Measurements from ENCODE around the gene HOXA2.
A peak's percentile ranks its signal among the peaks of the same experiment; 100 is the strongest.

Gene HOXA2

DNA sequence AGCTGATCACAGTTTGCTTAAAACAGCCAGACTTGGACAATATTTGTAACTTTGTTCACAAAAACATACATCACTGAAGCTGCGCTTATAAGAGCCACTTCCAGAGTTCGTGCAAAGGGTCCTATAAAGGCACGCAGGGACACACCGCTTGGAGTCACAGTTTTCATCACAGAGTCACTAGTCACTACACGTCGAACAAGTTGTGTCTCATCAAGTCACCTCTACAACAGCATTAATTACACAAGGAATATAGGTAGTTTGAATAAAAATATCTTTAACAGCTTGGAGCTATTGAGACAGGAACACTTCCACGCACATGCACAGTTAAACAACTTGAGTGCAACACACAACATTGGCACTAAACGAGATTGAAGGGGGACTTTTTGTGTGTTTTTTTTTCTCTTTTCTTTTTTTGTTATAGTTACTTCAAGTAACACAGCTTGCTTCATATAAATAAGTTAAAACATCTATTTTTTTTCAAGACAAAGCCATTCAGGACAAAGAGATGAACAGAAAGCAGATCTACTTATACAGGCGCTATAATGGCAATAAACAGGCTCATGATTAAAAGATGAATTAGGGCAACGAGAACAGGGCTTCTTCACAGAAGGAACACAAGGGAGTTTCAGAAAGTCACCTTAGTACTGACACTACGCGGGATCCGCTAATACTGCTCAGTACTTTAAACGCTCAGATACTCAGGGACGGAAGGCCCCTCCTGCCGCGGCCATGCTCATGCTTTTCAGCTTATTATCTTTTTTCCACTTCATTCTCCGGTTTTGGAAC lies 38.8 kb upstream of the HOXA2 start:
- no peak for DNase-seq

DNA sequence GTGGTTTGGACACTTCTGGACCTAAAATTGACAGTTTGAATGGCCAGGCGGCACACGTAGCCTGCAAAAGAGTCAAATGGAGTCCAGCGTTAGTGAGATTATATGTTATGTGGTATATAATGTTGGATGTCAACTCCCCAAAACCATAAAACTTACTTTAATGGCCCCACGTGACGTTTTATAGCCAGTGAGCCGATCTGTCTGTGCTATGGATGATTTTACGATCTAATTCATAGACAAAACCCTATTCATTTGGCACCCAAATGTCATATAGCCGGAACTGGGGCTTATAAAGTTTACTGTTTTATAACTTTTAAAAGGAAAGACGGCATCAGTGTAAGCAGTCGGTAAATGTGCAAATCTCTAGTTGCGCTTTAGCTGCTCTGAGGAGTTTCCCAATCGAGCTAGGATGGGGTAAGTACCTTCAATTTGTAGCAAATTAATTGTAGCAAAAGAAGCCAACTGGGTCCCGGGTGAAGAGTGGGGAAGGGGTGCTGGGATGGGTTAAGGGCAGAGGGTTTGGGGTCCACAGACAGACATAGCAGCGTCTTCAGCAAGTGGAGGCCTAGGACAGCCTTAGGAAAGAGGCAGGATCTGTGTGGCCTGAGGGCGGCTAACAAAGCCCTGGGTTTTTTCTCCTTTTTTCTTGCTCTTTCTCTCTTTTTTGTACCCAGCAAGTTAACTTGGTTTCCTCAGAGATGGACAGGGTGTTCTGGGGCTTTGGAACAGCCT lies 37.8 kb upstream of the HOXA2 start:
- DNase-seq, result no peak

- DNase-seq, result no peak
Observed at GRCh38 chr7:27139334-27140125, 37.0 kb upstream of the HOXA2 start.

DNA sequence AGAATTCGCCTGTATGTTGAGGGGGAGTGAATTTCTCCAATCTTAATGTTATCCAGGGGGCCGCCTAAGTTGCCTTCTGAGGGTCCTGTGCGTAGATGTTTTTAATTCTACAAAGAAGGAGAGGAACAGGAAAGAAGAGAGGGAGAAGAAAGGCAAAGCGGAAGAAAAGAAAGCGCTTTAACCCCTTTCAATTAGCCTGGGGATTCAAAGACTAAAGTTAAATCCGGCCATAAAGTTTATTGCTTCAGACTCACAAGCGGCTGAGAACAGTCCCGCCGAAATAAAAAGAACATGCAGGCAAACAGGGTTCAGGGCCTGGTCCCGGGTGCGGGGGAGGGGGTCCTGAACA lies 36.5 kb upstream of the HOXA2 start:
- no peak for DNase-seq

GRCh38 chr7:27138472-27138871 lies 36.0 kb upstream of the HOXA2 start:
- DNase-seq, result no peak

- no peak for DNase-seq
Observed at GRCh38 chr7:27137640-27138315, 35.3 kb upstream of the HOXA2 start.

GRCh38 chr7:27134392-27134791 lies 31.9 kb upstream of the HOXA2 start:
- no peak for DNase-seq

DNA sequence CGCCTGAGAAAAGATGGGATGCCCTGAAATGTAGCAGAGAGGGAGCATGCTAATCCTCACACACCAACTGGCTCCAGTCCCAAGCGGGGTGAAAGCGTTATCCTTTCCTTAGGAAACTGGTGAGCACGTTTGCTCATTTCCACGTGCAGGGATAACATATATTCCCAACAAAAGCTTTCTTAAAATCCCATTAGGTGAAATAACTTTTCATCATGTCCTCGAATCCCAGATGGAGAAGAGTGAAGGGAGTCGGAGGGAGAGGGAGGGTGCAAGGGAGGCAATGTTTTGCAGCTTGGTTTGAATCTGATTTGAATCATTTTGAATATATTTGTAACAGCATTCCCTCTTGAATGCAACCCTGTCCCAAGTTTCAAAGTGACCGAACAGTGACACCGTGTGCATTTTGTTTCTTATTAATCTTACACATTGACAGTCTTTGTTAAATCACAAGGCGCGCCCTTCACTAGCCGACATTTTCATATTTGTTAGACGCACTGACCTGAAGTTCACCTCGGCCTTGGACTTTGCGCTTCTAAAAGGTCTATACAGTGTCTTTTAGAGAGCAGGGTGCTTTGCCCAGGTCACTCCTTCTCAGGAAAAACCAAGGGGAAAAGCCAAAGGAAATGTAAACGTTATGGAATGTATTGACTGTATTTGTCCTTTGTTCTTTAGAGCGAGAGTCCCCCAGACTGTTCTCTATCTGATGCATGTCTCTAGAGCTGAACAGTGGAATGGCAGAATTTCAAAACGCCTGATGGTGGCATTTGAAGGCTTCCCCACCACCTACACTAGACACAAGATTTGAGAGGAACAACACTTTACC lies 31.1 kb upstream of the HOXA2 start:
- peak; percentile 98 for DNase-seq

DNA sequence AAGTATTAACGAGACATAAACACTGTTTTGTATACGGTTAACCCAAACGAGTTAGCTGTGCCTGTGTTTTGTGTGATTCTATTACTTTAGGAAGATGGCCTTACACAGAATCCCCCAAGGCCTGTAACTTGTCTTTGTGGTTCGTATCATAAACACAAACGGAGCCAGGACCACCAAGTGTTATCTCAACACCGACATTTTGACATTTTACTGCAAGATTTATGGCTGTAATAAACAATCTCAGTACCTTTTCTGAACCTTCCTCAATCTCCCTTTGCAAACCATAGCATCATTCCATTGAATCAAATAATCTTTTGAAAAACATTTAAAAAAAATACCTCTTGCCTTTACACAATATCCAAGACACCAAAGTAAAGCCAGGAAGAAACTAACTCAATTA lies 30.5 kb upstream of the HOXA2 start:
- no peak for DNase-seq

DNA sequence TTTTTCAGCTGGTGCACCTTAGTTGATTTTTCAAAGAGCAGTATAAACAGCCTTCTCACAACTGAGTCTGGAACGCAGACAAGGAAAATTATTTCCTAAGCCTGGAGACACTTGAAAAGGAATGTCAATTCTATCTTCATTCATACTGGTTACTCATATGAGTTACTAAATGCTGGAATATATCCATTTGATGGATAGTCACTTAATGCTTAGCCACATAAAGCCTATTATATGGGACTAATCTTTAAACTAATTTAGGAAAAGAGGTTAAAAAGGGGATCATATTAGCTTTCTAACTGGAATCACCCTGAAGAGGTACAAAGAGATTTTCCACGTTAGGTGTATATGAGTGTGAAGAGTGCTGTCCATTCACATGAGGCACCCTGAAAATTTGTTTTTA lies 29.7 kb upstream of the HOXA2 start:
- no peak for DNase-seq

DNA sequence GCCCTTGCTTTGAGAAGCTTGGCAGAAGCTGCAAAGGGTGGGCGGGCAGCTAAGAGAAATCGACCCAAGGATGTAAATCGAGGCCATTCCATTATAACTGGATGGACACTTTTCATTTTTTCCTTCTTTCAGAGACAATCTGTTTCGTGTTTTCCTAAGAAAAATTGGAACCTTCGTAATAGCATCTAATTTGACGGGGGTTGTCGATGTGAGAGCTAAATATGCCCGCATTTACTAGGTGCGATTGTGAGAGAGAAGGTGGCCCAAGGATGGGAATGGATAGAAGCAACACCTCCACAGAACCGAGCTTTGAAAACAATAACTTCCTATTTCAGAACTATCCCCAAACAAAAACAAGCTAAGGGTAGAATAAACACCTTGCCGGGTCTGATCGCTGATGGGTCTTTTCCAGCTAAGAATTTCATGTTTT lies 28.9 kb upstream of the HOXA2 start:
- DNase-seq, result no peak

DNA sequence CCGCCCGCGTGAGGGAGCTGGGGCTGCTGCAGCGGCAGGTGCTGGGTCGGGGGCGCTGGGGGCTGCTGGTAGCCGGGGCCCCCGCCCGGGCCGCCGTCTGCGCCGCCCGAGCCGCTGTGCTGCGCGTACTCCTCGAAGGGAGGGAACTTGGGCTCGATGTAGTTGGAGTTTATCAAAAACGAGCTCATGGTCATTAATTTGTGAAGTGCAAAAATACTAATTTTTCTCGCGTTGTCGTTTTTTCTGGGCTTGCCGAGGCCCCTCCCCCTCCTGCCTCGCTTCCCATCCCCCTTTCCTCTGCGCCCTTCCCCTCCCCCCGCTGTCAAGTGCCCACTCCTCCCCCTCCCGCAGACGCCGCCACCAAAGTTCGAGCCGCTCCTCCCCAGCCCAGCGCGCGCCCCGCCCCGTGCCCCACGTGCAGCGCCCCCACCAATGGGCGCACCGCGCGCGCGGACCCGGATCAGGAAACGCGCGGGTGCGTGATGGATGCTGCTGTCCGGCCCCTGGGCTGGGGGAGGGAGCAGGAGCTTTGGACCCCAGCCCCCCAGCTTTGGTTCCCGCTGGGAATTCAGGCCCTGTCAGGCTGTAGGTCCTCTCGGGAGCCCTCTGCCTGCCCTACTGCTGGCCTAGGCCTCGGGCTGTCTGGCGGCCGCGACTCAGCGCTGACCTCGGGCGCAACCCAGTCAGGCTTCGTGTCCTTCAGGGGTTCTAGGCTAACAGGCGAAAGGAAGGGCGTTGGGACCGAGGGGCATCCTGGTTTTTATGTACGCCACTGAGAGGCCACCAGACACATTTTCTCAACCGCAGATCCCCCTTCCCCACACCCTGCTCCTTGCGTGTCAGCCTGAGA lies 28.3 kb upstream of the HOXA2 start, which contains the start of gene HOXA4:
Gene HOXA4 (minus strand): TSS at position 218 of the 850 bp plus-strand sequence. CDS start 24 bp downstream, at position 194.
- DNase-seq, result no peak

- no peak for DNase-seq
Observed at GRCh38 chr7:27129729-27130539, 27.5 kb upstream of the HOXA2 start.

GRCh38 chr7:27128776-27129728 lies 26.6 kb upstream of the HOXA2 start:
- DNase-seq, result no peak

DNA sequence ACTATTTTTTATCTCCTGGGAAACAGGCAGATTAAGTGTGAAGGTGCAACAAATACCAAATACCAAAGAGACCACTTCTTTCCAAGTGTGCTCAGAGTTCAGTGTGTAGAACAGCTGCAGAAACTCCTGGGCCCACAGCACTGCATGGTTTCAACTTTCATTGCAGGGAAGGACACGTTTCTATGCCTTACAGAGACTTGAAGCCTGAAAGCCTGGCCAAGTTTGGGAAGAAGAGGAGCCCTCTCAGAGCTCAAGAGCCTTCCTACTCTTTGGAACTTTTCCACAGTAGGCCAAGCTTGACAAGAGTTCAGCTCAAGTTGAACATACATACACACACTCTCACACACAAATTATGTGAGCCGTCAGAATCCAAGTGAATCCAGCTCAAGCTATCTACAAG lies 25.6 kb upstream of the HOXA2 start:
- DNase-seq, result no peak

DNA sequence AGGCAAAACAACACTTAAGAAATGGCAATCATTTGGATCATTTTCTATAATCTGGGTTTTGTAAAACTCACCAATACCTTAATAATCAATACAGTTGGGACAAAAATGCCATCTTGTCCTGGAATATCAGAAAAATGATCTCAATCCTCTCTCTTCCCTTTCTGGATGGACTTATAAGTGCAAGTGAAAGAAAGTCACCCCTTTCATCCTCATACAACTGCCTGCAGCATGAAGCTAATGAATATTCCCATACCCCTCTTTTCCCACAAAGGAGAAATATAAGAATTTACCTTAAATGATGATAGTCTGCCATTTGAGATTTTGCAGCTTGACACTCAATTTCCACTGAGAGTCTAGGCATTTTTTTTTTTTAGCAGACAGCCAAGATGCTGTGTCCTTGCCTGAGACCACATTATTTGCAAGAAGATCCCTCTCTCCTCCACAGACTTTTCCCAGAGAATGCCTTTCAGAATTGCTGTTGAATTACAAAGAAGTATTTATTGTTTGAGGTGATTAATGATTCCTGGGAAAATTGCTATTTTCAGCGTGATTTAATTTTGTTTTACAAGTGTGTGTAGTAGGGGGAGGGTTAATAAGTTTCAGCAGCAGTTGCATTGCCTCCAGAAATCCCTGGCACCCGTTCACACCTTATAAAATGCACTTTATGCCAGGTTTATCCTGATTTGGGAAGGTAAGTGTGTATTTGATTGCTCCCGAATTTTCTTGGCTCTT lies 24.3 kb upstream of the HOXA2 start:
- no peak for DNase-seq

DNA sequence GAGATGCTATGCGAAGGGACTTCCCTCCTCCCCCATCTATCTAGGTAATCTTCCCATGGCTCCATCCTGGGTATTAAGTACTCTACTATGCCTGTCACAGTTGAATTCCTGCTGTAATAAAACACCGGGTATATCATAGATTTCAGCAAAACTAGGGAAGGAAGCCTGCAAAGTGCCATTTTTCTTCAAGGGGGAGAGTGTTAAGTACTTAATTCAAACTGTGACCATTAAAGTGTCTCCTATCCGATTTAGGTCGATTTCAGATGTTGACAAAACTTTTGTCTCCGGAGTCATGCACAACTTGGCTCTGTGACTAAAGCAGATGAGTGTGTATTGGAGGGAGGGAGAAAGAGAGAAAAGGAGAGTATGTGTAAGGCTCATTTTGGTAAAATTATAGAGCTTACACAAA lies 23.5 kb upstream of the HOXA2 start:
- DNase-seq, result no peak
